GM12878 (cell line): ENCODE data around the gene TAX1BP3. TPM values are rescaled to one million over a fixed set of nuclear protein-coding genes. Genes with fewer than 3 reads are reported as not detected.
A peak's percentile ranks its signal among the peaks of the same experiment; 100 is the strongest.

Experiments used
- ATAC-seq: fragments of 200-7000 bp; cut with Tn5 transposase; 3 replicates; pipeline ENCODE4 v1.9.1; 2020; ENCODE audit warnings: mild to moderate bottlenecking, moderate library complexity
- BruUV-seq: library from RNA; stranded (reverse); fragments of 400-500 nt; replicated peaks from 2 replicates; lab custom pipeline; 2021; lab: Mats Ljungman, UMichigan
- CTCF ChIA-PET: fragments of 300-600 bp; sonication (Branson Sonifier 250); formaldehyde crosslinking; extraction: SDS; loops from one replicate; lab custom pipeline; 2021; ENCODE audit warnings: inconsistent platforms; lab: Yijun Ruan, JAX
- POLR2A ChIA-PET: fragments of 350-600 bp; formaldehyde crosslinking; extraction: SDS; loops from one replicate; lab custom pipeline; 2021; ENCODE audit warnings: inconsistent platforms; lab: Charles Lee
- RAD21 ChIA-PET: fragments of 300-600 bp; sonication (Branson Sonifier 250); formaldehyde crosslinking; loops from one replicate; lab custom pipeline; 2023; ENCODE audit warnings: antibody characterized with exemption; ENCODE audit not compliant: unreplicated experiment; lab: Charles Lee
- SMC1A ChIA-PET: fragments of 300-600 bp; sonication (Branson Sonifier 250); formaldehyde crosslinking; loops from one replicate; lab custom pipeline; 2023; ENCODE audit not compliant: unreplicated experiment, uncharacterized antibody; lab: Charles Lee
- DNase-seq: peaks from one replicate; pipeline ENCODE4 v3.0.0-alpha.2; 2011; ENCODE audit warnings: low read depth, low spot score
- FAIRE-seq: peaks from 3 replicates; lab custom pipeline; 2011; peaks lifted over from hg19 to GRCh38; lab: Jason Lieb, UNC
- H2AFZ ChIP-seq: 2 replicates; pipeline ENCODE4 v1.6.0; 2011; ENCODE audit warnings: low read depth, low read length, control low read depth; ENCODE audit not compliant: control insufficient read depth
- H3K27ac ChIP-seq: 2 replicates; pipeline ENCODE4 v1.5.1; 2011; ENCODE audit warnings: control low read depth; ENCODE audit not compliant: control insufficient read depth, insufficient read depth
- H3K27me3 ChIP-seq, 2 experiments: replicated peaks in 1 of 2; 2 replicates each; pipeline versions ENCODE4 v1.6.0 to v1.6.1; 2011; ENCODE audit warnings: low read length in 1 of 2; ENCODE audit not compliant: control insufficient read depth in 2 of 2, insufficient read depth in 2 of 2
- H3K36me3 ChIP-seq, 2 experiments: 2 replicates each; pipeline ENCODE4 v1.5.1; 2011; ENCODE audit warnings: low read length in 1 of 2; ENCODE audit not compliant: control insufficient read depth in 2 of 2, insufficient read depth in 2 of 2
- H3K4me1 ChIP-seq: 2 replicates; pipeline ENCODE4 v1.6.1; 2011; ENCODE audit warnings: mild to moderate bottlenecking, low read length, moderate library complexity, mixed read lengths; ENCODE audit not compliant: control insufficient read depth, insufficient read depth
- H3K4me2 ChIP-seq: 2 replicates; pipeline ENCODE4 v1.6.0; 2011; ENCODE audit warnings: control low read depth; ENCODE audit not compliant: control insufficient read depth, insufficient read depth
- H3K4me3 ChIP-seq: fragments of 200-600 bp; sonication (generic); 2 replicates; pipeline ENCODE4 v1.5.1; 2016
- H3K79me2 ChIP-seq: 2 replicates; pipeline ENCODE4 v1.6.0; 2011; ENCODE audit warnings: low read length; ENCODE audit not compliant: control insufficient read depth, insufficient read depth
- H3K9ac ChIP-seq: 2 replicates; pipeline ENCODE4 v1.8.0; 2011; ENCODE audit warnings: low read length, control low read depth, mixed read lengths; ENCODE audit not compliant: control insufficient read depth, insufficient read depth
- H3K9me3 ChIP-seq: replicated peaks from 3 replicates; pipeline ENCODE4 v1.5.1; 2011; ENCODE audit warnings: mild to moderate bottlenecking, low read length; ENCODE audit not compliant: control insufficient read depth, insufficient read depth
- H4K20me1 ChIP-seq: 2 replicates; pipeline ENCODE4 v1.6.0; 2011; ENCODE audit not compliant: control insufficient read depth, insufficient read depth
- BCL11A ChIP-seq: IDR thresholded peaks from 2 replicates; pipeline ENCODE4 v1.6.1; 2011; ENCODE audit warnings: low read depth, low read length
- CHD1 ChIP-seq: IDR thresholded peaks from 2 replicates; pipeline ENCODE4 v1.6.1; 2012; ENCODE audit warnings: low read depth, low read length, improper control_type of control experiment
- CREM ChIP-seq: IDR thresholded peaks from 2 replicates; pipeline ENCODE4 v1.6.1; 2014; ENCODE audit warnings: antibody characterized with exemption, low read depth
- E2F8 ChIP-seq: fragments of 450-650 bp; IDR thresholded peaks from 2 replicates; pipeline ENCODE4 v1.6.1; 2018; ENCODE audit warnings: mild to moderate bottlenecking, low read depth, moderate library complexity; ENCODE audit not compliant: partially characterized antibody
- EZH2 ChIP-seq: IDR thresholded peaks from 2 replicates; pipeline ENCODE4 v1.6.1; 2012; ENCODE audit warnings: low read depth, mild to moderate bottlenecking, control low read depth, inconsistent platforms, low read length, borderline replicate concordance; ENCODE audit not compliant: control insufficient read depth
- GABPA ChIP-seq: IDR thresholded peaks from 2 replicates; pipeline ENCODE4 v1.6.1; 2014; ENCODE audit warnings: antibody characterized with exemption, low read depth, mild to moderate bottlenecking, inconsistent platforms
- JUND ChIP-seq: IDR thresholded peaks from 2 replicates; pipeline ENCODE4 v1.6.1; 2012; ENCODE audit warnings: low read depth, mild to moderate bottlenecking, low read length, improper control_type of control experiment, moderate library complexity
- MLLT1 ChIP-seq: fragments of 450-650 bp; IDR thresholded peaks from 2 replicates; pipeline ENCODE4 v1.6.1; 2016; ENCODE audit warnings: mild to moderate bottlenecking
- MTA3 ChIP-seq: IDR thresholded peaks from 2 replicates; pipeline ENCODE4 v1.6.1; 2012; ENCODE audit warnings: low read length, inconsistent platforms, borderline replicate concordance
- MYB ChIP-seq: fragments of 150-350 bp; IDR thresholded peaks from 2 replicates; pipeline ENCODE4 v1.6.1; 2014; ENCODE audit warnings: mild to moderate bottlenecking, low read depth, low read length, borderline replicate concordance
- NFYB ChIP-seq: IDR thresholded peaks from 2 replicates; pipeline ENCODE4 v1.6.1; 2011; ENCODE audit warnings: low read depth, mild to moderate bottlenecking, low read length, improper control_type of control experiment, moderate library complexity; ENCODE audit not compliant: insufficient read depth
- RFX5 ChIP-seq: IDR thresholded peaks from 2 replicates; pipeline ENCODE4 v1.6.1; 2011; ENCODE audit warnings: low read depth, low read length, improper control_type of control experiment
- SMAD1 ChIP-seq: fragments of 450-650 bp; IDR thresholded peaks from 2 replicates; pipeline ENCODE4 v1.6.1; 2018; ENCODE audit warnings: mild to moderate bottlenecking, low read depth; ENCODE audit not compliant: partially characterized antibody
- SREBF1 ChIP-seq: IDR thresholded peaks from 2 replicates; pipeline ENCODE4 v1.6.1; 2012; ENCODE audit warnings: mild to moderate bottlenecking, low read length
- YBX1 ChIP-seq: fragments of 450-650 bp; IDR thresholded peaks from 2 replicates; pipeline ENCODE4 v1.6.1; 2016; ENCODE audit warnings: antibody characterized with exemption
- ZNF207 ChIP-seq: fragments of 450-650 bp; IDR thresholded peaks from 2 replicates; pipeline ENCODE4 v1.6.1; 2014; ENCODE audit warnings: antibody characterized with exemption, mild to moderate bottlenecking, borderline replicate concordance
- ZNF274 ChIP-seq: IDR thresholded peaks from one replicate; pipeline ENCODE4 v1.8.0; 2011; ENCODE audit not compliant: insufficient read length, insufficient read depth
- ZSCAN29 ChIP-seq: fragments of 450-650 bp; IDR thresholded peaks from 2 replicates; pipeline ENCODE4 v1.6.1; 2017; ENCODE audit warnings: mild to moderate bottlenecking, moderate library complexity
- WGBS: methylation state at CpG from one replicate; pipeline ENCODE4 v1.1.6; 2016; ENCODE audit warnings: low lambda C conversion rate; ENCODE audit not compliant: insufficient replicate concordance, insufficient coverage; ENCODE audit errors: missing lambda C conversion rate; 5-methylcytosine and 5-hydroxymethylcytosine counted together
- in situ Hi-C: fragments of 300-500 bp; cut with MboI; formaldehyde crosslinking; loops from 9 replicates; pipeline ENCODE4 v1.14.3; 2018; ENCODE audit warnings: mixed read lengths
- intact Hi-C: fragments of 100-400 bp; cut with micrococcal nuclease; formaldehyde crosslinking; loops from one replicate; pipeline ENCODE4 v1.14.2; 2022; ENCODE audit not compliant: unreplicated experiment
- polyA plus RNA-seq, 11 experiments: library from polyadenylated mRNA; depleted of rRNA in 4 of 11; unstranded in 6 of 11; stranded (reverse) in 5 of 11; fragments of >200 nt; fragmentation: Nextera tagmentation in 4 of 11; fragmentation: Illumina TruSeq in 1 of 11; extraction: Ambion mirVana in 4 of 11; extraction: Trizol in 1 of 11; gene quantifications; 1 replicate in 1 of 11; 2 replicates in 10 of 11; pipeline versions ENCODE4 v1.2.1 to v1.2.3, GENCODE V29; 2011 to 2016; ENCODE audit warnings: inconsistent platforms in 2 of 11, missing spikeins in 2 of 11, low read depth in 1 of 11
- total RNA-seq, 4 experiments: library from RNA; depleted of rRNA in 3 of 4; stranded (reverse); fragments of >200 nt in 3 of 4; fragmentation: Illumina TruSeq in 1 of 4; extraction: Trizol in 1 of 4; gene quantifications; 2 replicates each; pipeline versions ENCODE4 v1.2.1 to v1.2.3, GENCODE V29; 2013 to 2021
- TF ChIP-seq, protein P1 (sequence below): IDR thresholded peaks from 2 replicates; pipeline ENCODE4 v1.6.1; 2012; ENCODE audit warnings: low read depth, low read length, improper control_type of control experiment

TAX1BP3 gene
- total and polyA plus RNA-seq, 10 of the 15 experiments (the other 5 are each of a cell fraction or from before 2014, with no cell fraction given), result 1.00 to 40.4 (median 15.4) TPM

- no peaks in the 10 kb centered on the region for H3K27me3 ChIP-seq
- ChIA-PET SMC1A (interaction anchor here (0.9 to 1.6 kb wide), 5 partner anchors 9 to 44 kb away, joined by 3 to 6 read pairs (median 5); no protein-coding TSS in a partner anchor), POLR2A (interaction anchor here (0.7 to 1.7 kb wide), 7 partner anchors 13 to 1505 kb away, joined by 3 to 8 read pairs (median 4); partner anchors contain the start of gene HASPIN), CTCF (interaction anchor here (1.0 to 2.5 kb wide), 6 partner anchors 11 to 45 kb away, joined by 3 to 10 read pairs (median 6); no protein-coding TSS in a partner anchor), RAD21 (interaction anchor here (0.8 to 1.6 kb wide), 7 partner anchors 9 to 134 kb away, joined by 3 to 7 read pairs (median 4); partner anchors contain the start of gene HASPIN)
- no TSS peak for BruUV-seq
- peak; percentile 86 for ATAC-seq
- DNase-seq, result peak; percentile 91
- peaks cover 32% of the 10 kb centered on the region for H3K4me1 ChIP-seq
- no peaks in the 10 kb centered on the region; a peak in 1 of 4 replicates for H3K36me3 ChIP-seq
- peaks cover 12% of the 10 kb centered on the region; the same call in 1 of the 3 replicates for H3K9me3 ChIP-seq
- H3K27ac ChIP-seq, result 0 out of 2 replicates have a peak overlapping the region, but pooled peaks have one; percentile 11
- H3K79me2 ChIP-seq, result peaks cover 13% of the 10 kb centered on the region
- peak overlapping the region; percentile 12; the same call in 1 of the 2 replicates for H3K9ac ChIP-seq
- intact Hi-C loops, result loop anchor here (1.0 to 5.0 kb wide), 3 partner anchors 17 to 103 kb away; no protein-coding TSS in a partner anchor
- no peak overlapping the region for H2AFZ ChIP-seq
- H4K20me1 ChIP-seq, result no peaks in the 10 kb centered on the region
- peak overlapping the region; percentile 88 for H3K4me2 ChIP-seq
- FAIRE-seq, result peak; percentile 97
- no peak overlapping the region for H3K4me3 ChIP-seq
- in situ Hi-C loops, result no loop called here
- 1% methylated on average over 9 of the region's 9 CpGs for WGBS
- no peak for TF ChIP-seq ZNF274
- no peak for TF ChIP-seq GABPA
- TF ChIP-seq MLLT1, result peak; percentile 96; the same call in 1 of the 2 replicates
- TF ChIP-seq RFX5, result no peak
- 0 out of 2 replicates have a peak, but pooled peaks have one; percentile 39 for TF ChIP-seq ZNF207
- peak; percentile 90 for TF ChIP-seq BCL11A
- TF ChIP-seq EZH2, result no peak
- no peak for TF ChIP-seq ZSCAN29
- TF ChIP-seq NFYB, result no peak
- TF ChIP-seq YBX1, result no peak
- no peak for TF ChIP-seq SREBF1
- peak; percentile 92 for TF ChIP-seq MTA3
- no peak for TF ChIP-seq E2F8
- TF ChIP-seq CHD1, result no peak
- TF ChIP-seq SMAD1, result peak; percentile 63
- peak; percentile 69; the same call in 1 of the 2 replicates for TF ChIP-seq CREM
- TF ChIP-seq MYB, result no peak
- TF ChIP-seq JUND, result no peak
- TF ChIP-seq, protein P1, sequence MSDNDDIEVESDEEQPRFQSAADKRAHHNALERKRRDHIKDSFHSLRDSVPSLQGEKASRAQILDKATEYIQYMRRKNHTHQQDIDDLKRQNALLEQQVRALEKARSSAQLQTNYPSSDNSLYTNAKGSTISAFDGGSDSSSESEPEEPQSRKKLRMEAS, result no peak
These were observed 25.5 kb upstream of the TAX1BP3 start for GRCh38 chr17:3693829-3694231.
